ENCODE data around the gene ITFG1. TPM values are rescaled to one million over a fixed set of nuclear protein-coding genes. Genes with fewer than 3 reads are reported as not detected.

Gene ITFG1
- total and polyA plus RNA-seq, 2 of the 8 experiments (the other 6 are each of a cell fraction or from before 2014, with no cell fraction given): 13.8 to 22.2 TPM

DNA sequence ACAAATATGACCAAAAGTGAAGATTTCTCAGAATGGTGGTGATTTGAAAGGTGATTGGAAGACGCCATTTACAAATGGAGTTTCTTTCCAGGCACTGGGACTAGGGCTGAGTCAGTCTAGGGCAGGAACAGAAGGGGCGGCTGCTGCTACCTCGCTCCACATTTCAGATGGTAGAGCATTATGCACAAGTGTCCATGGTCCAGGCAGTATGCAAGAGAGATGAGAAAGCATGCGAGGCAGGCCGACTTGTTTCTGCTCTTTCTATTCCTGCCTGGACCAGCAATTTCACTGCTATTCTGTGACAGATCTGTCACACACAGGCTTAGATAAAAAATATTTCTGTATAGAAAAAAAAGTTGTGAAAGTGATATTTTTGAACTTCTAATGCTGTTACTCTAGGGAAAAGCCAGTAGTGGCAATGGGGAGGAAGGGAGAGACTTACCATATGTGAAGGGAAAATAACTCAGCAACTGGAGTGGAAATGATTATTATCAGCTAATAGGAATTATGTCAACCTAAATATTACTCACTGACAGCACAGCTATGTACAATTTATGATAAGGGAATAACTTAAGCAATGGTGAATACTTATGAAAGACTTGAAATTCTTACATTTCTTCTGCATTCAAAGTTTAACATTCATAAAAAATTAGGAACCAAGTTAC is 182.4 kb downstream of the ITFG1 start (continued):
- TF ChIP-seq, protein P1, sequence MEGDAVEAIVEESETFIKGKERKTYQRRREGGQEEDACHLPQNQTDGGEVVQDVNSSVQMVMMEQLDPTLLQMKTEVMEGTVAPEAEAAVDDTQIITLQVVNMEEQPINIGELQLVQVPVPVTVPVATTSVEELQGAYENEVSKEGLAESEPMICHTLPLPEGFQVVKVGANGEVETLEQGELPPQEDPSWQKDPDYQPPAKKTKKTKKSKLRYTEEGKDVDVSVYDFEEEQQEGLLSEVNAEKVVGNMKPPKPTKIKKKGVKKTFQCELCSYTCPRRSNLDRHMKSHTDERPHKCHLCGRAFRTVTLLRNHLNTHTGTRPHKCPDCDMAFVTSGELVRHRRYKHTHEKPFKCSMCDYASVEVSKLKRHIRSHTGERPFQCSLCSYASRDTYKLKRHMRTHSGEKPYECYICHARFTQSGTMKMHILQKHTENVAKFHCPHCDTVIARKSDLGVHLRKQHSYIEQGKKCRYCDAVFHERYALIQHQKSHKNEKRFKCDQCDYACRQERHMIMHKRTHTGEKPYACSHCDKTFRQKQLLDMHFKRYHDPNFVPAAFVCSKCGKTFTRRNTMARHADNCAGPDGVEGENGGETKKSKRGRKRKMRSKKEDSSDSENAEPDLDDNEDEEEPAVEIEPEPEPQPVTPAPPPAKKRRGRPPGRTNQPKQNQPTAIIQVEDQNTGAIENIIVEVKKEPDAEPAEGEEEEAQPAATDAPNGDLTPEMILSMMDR (IDR thresholded peaks at IDR 0.05; ENCODE audit: control extremely low read depth in 1 of 3, insufficient read depth in 1 of 3, low read depth in 1 of 3, low read length in 3 of 3): no peak

Measured in H1 (cell line).